K562 (cell line): ENCODE data around the gene HSD3B7. TPM values are rescaled to one million over a fixed set of nuclear protein-coding genes. Genes with fewer than 3 reads are reported as not detected.

Experiments
- HDAC6 ChIP-seq: IDR thresholded peaks from 2 replicates; pipeline ENCODE4 v1.6.1; 2012; ENCODE audit warnings: low read depth, mild to moderate bottlenecking, control low read depth, inconsistent platforms, low read length, moderate library complexity
- KLF13 ChIP-seq: fragments of 450-650 bp; IDR thresholded peaks from 2 replicates; pipeline ENCODE4 v1.6.1; 2016; ENCODE audit warnings: missing genetic modification characterization, low read depth, mild to moderate bottlenecking, missing compliant biosample characterization, moderate library complexity, borderline replicate concordance
- PCBP2 ChIP-seq: fragments of 200-400 bp; formaldehyde crosslinking; IDR thresholded peaks from 2 replicates; pipeline ENCODE4 v1.6.1; 2018; ENCODE audit warnings: low read length, low read depth, mild to moderate bottlenecking, moderate library complexity; ENCODE audit not compliant: poor library complexity, severe bottlenecking
- PHF21A ChIP-seq: fragments of 450-650 bp; IDR thresholded peaks from 2 replicates; pipeline ENCODE4 v1.6.1; 2017; ENCODE audit warnings: low read depth, borderline replicate concordance
- PHF8 ChIP-seq: fragments of 200-600 bp; sonication (generic); IDR thresholded peaks from 2 replicates; pipeline ENCODE4 v1.6.1; 2012; ENCODE audit warnings: mixed run types, mild to moderate bottlenecking, inconsistent platforms, low read length, moderate library complexity, borderline replicate concordance
- SRSF7 ChIP-seq: fragments of 200-400 bp; formaldehyde crosslinking; optimal IDR thresholded peaks from 2 replicates; pipeline ENCODE3; 2017; ENCODE audit warnings: mild to moderate bottlenecking, low read depth, low read length
- YY1 ChIP-seq, 3 experiments: IDR thresholded peaks; 2 replicates each; pipeline ENCODE4 v1.6.1; 2011; ENCODE audit warnings: low read length in 2 of 3, mild to moderate bottlenecking in 2 of 3, moderate library complexity in 2 of 3, borderline replicate concordance in 1 of 3, control low read depth in 1 of 3, low read depth in 1 of 3; ENCODE audit not compliant: insufficient read depth in 3 of 3, insufficient replicate concordance in 2 of 3, control insufficient read depth in 1 of 3, insufficient read length in 1 of 3; ENCODE audit errors: extremely low read depth in 1 of 3
- ZFX ChIP-seq: sonication (generic); formaldehyde crosslinking; IDR thresholded peaks from 2 replicates; pipeline ENCODE4 v1.8.0; 2022; ENCODE audit warnings: mild to moderate bottlenecking, missing genetic modification reagents, moderate library complexity
- ZNF311 ChIP-seq: fragments of 250-450 bp; sonication (Bioruptor Pico); IDR thresholded peaks from 2 replicates; pipeline ENCODE4 v1.4.0; 2020; ENCODE audit warnings: mild to moderate bottlenecking, moderate library complexity
- ZNF707 ChIP-seq: fragments of 250-450 bp; sonication (Bioruptor Pico); conservative IDR thresholded peaks from 2 replicates; pipeline ENCODE4 v1.8.0; 2022; ENCODE audit warnings: inconsistent platforms, mild to moderate bottlenecking, moderate library complexity
- ZNF717 ChIP-seq: fragments of 250-450 bp; sonication (Bioruptor Pico); IDR thresholded peaks from 2 replicates; pipeline ENCODE4 v1.5.0; 2021
- ZSCAN29 ChIP-seq: fragments of 450-650 bp; IDR thresholded peaks from 2 replicates; pipeline ENCODE4 v1.6.1; 2017
- polyA plus RNA-seq, 8 experiments: library from polyadenylated mRNA; depleted of rRNA in 4 of 8; stranded (reverse) in 5 of 8; unstranded in 3 of 8; fragments of >200 nt; fragmentation: Nextera tagmentation in 2 of 8; fragmentation: Illumina TruSeq in 1 of 8; extraction: Ambion mirVana in 2 of 8; extraction: Trizol in 1 of 8; gene quantifications; 2 replicates each; pipeline versions ENCODE4 v1.2.1 to v1.2.3, GENCODE V29; 2011 to 2014; ENCODE audit warnings: inconsistent platforms in 1 of 8, missing spikeins in 1 of 8
- total RNA-seq, 7 experiments: library from RNA; depleted of rRNA in 6 of 7; stranded (reverse); fragments of >200 nt in 6 of 7; fragmentation: Illumina TruSeq in 2 of 7; extraction: Trizol in 2 of 7; gene quantifications; 2 replicates each; pipeline versions ENCODE4 v1.2.1 to v1.2.3, GENCODE V29; 2011 to 2021; ENCODE audit warnings: low replicate concordance in 1 of 7
- TF ChIP-seq, protein P1 (sequence below), 2 experiments: fragments of 250-450 bp in 1 of 2; fragments of 450-650 bp in 1 of 2; sonication (Bioruptor Pico) in 1 of 2; IDR thresholded peaks; 2 replicates each; pipeline versions ENCODE4 v1.6.1 to v1.8.0; 2016 to 2021; ENCODE audit warnings: mild to moderate bottlenecking in 2 of 2, moderate library complexity in 2 of 2, missing compliant biosample characterization in 1 of 2, missing genetic modification characterization in 1 of 2
- TF ChIP-seq, protein P2 (sequence below): fragments of 450-650 bp; formaldehyde crosslinking; IDR thresholded peaks from 2 replicates; pipeline ENCODE4 v1.4.0; 2020; ENCODE audit warnings: mild to moderate bottlenecking, moderate library complexity
- TF ChIP-seq, protein P3 (sequence below): fragments of 250-450 bp; sonication (Bioruptor Pico); IDR thresholded peaks from 2 replicates; pipeline ENCODE4 v1.9.0; 2021; ENCODE audit warnings: mild to moderate bottlenecking, inconsistent platforms
- TF ChIP-seq, protein P4 (sequence below): sonication (generic); formaldehyde crosslinking; IDR thresholded peaks from 2 replicates; pipeline ENCODE4 v1.9.0; 2022; ENCODE audit warnings: mild to moderate bottlenecking, missing genetic modification reagents
- TF ChIP-seq, protein P5 (sequence below): fragments of 200-800 bp; sonication (Bioruptor generic); IDR thresholded peaks from 2 replicates; pipeline ENCODE4 v1.6.1; 2017; ENCODE audit warnings: missing genetic modification characterization, missing compliant biosample characterization

The HSD3B7 gene
- total and polyA plus RNA-seq, 9 of the 15 experiments (the other 6 are each of a cell fraction or from before 2014, with no cell fraction given): 5.4 to 49.1 (median 23.0) TPM

DNA sequence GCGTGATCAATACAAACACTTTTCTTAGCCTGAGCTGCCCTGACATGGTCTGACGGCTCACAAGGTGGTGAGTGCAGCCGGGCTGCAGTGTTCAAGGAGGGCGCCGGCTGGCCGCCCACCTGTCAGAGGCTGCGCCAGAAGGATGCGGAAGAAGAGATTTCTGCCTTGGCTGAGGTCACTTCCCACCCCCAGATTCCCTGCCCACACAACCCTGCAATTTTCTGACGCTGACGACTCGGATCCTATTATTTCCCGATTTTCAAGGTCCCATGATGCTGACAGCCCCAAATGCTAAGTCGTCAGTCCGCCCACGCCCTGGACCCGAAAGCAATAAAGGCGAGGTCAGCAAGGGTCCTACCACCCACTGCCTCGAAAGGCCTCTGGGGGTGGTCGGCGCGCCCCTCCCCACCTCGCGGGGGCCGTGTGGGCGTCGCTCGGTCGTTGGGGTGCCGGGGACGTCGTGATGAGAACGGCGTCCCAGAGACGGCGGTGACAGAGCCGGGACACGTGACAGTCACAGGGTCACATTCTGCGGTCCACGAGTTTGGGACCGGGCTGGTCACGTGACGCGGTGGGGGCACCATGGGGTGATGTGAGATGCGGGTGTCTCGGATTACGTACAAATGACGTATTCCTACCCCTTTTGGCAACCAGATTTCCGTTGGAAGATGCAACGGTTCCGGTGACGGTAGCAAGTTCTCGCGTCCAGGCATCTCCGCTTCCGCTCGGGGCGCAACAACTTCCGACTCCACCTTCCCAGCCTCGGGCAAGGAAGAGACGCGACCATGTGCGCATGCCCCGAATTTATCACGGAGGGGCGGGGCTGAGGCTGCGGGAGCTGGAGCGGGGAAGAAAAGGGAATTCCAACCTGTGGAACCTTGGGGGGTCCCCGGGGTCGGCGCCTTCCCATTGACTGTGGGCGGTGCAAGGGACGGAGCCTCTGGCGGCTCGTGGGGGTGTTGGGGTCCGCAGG is 48.0 kb downstream of the HSD3B7 start, which contains the start of gene STX4 (continued):
- TF ChIP-seq, protein P1, sequence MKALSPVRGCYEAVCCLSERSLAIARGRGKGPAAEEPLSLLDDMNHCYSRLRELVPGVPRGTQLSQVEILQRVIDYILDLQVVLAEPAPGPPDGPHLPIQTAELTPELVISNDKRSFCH (CRISPR knock-in tag; IDR thresholded peaks at IDR 0.05): no peak
- TF ChIP-seq, protein P1 (tag; IDR thresholded peaks at IDR 0.05): peak; percentile 93
- TF ChIP-seq, protein P2, sequence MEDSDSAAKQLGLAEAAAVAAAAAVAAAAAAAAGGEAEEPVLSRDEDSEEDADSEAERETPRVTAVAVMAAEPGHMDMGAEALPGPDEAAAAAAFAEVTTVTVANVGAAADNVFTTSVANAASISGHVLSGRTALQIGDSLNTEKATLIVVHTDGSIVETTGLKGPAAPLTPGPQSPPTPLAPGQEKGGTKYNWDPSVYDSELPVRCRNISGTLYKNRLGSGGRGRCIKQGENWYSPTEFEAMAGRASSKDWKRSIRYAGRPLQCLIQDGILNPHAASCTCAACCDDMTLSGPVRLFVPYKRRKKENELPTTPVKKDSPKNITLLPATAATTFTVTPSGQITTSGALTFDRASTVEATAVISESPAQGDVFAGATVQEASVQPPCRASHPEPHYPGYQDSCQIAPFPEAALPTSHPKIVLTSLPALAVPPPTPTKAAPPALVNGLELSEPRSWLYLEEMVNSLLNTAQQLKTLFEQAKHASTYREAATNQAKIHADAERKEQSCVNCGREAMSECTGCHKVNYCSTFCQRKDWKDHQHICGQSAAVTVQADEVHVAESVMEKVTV (CRISPR knock-in tag): 0 out of 2 replicates have a peak, but pooled peaks have one; percentile 18
- TF ChIP-seq ZNF311 (CRISPR knock-in tag) (no peak), YY1 (IDR thresholded peaks at IDR 0.05; ENCODE audit: borderline replicate concordance in 1 of 3, control insufficient read depth in 1 of 3, extremely low read depth in 1 of 3, insufficient read depth in 3 of 3, insufficient read length in 1 of 3, insufficient replicate concordance in 2 of 3, low read depth in 1 of 3, low read length in 2 of 3) (peak in 2 of 3 experiments; percentile 42 to 76), HDAC6 (no peak), ZNF707 (no peak), ZSCAN29 (no peak), ZNF717 (CRISPR knock-in tag) (no peak), PHF21A (no peak), PHF8 (peak; percentile 64; the same call in 1 of the 2 replicates), SRSF7 (no peak), PCBP2 (no peak), ZFX (CRISPR knock-in tag) (peak; percentile 60), KLF13 (tag) (peak; percentile 64; the same call in 1 of the 2 replicates)
- TF ChIP-seq, protein P3, sequence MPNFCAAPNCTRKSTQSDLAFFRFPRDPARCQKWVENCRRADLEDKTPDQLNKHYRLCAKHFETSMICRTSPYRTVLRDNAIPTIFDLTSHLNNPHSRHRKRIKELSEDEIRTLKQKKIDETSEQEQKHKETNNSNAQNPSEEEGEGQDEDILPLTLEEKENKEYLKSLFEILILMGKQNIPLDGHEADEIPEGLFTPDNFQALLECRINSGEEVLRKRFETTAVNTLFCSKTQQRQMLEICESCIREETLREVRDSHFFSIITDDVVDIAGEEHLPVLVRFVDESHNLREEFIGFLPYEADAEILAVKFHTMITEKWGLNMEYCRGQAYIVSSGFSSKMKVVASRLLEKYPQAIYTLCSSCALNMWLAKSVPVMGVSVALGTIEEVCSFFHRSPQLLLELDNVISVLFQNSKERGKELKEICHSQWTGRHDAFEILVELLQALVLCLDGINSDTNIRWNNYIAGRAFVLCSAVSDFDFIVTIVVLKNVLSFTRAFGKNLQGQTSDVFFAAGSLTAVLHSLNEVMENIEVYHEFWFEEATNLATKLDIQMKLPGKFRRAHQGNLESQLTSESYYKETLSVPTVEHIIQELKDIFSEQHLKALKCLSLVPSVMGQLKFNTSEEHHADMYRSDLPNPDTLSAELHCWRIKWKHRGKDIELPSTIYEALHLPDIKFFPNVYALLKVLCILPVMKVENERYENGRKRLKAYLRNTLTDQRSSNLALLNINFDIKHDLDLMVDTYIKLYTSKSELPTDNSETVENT (CRISPR knock-in tag): peak; percentile 16; the same call in 1 of the 2 replicates
- TF ChIP-seq, protein P4, sequence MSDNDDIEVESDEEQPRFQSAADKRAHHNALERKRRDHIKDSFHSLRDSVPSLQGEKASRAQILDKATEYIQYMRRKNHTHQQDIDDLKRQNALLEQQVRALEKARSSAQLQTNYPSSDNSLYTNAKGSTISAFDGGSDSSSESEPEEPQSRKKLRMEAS (CRISPR knock-in tag): peak; percentile 99
- TF ChIP-seq, protein P5, sequence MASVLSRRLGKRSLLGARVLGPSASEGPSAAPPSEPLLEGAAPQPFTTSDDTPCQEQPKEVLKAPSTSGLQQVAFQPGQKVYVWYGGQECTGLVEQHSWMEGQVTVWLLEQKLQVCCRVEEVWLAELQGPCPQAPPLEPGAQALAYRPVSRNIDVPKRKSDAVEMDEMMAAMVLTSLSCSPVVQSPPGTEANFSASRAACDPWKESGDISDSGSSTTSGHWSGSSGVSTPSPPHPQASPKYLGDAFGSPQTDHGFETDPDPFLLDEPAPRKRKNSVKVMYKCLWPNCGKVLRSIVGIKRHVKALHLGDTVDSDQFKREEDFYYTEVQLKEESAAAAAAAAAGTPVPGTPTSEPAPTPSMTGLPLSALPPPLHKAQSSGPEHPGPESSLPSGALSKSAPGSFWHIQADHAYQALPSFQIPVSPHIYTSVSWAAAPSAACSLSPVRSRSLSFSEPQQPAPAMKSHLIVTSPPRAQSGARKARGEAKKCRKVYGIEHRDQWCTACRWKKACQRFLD (CRISPR knock-in tag): peak; percentile 85; the same call in 1 of the 2 replicates
